OCI-LY1 (cell line): ENCODE data around the gene BOK.

Source experiments
- H2AFZ ChIP-seq: fragments of 200-600 bp; sonication (generic), shearing (Covaris generic); 2 replicates; pipeline ENCODE4 v1.6.0; 2014; ENCODE audit warnings: antibody characterized with exemption, mild to moderate bottlenecking, low read length
- H3F3A ChIP-seq: fragments of 200-600 bp; sonication (generic), shearing (Covaris generic); 2 replicates; pipeline ENCODE4 v1.6.0; 2014; ENCODE audit warnings: mild to moderate bottlenecking, antibody characterized with exemption, low read length, moderate library complexity; ENCODE audit not compliant: insufficient read depth
- H3K27ac ChIP-seq: fragments of 200-600 bp; sonication (generic); 2 replicates; pipeline ENCODE4 v1.5.1; 2014; ENCODE audit warnings: low read length, mixed run types, mild to moderate bottlenecking, low read depth; ENCODE audit not compliant: poor library complexity, severe bottlenecking
- H3K27me3 ChIP-seq: fragments of 200-600 bp; sonication (generic); 2 replicates; pipeline ENCODE4 v1.6.0; 2014; ENCODE audit warnings: antibody characterized with exemption, mild to moderate bottlenecking, low read length, moderate library complexity; ENCODE audit not compliant: insufficient read depth
- H3K36me3 ChIP-seq: fragments of 200-600 bp; sonication (generic); 2 replicates; pipeline ENCODE4 v1.6.1; 2014; ENCODE audit warnings: mild to moderate bottlenecking, antibody characterized with exemption, low read length, moderate library complexity, mixed read lengths; ENCODE audit not compliant: insufficient read depth
- H3K4me1 ChIP-seq: fragments of 200-600 bp; sonication (generic); 2 replicates; pipeline ENCODE4 v1.5.1; 2014; ENCODE audit warnings: mild to moderate bottlenecking, low read length, moderate library complexity; ENCODE audit not compliant: insufficient read depth, severe bottlenecking
- H3K4me2 ChIP-seq: fragments of 200-600 bp; sonication (generic), shearing (Covaris generic); 2 replicates; pipeline ENCODE4 v1.6.1; 2014; ENCODE audit warnings: low read length
- H3K4me3 ChIP-seq: fragments of 200-600 bp; sonication (generic); 2 replicates; pipeline ENCODE4 v1.5.1; 2014; ENCODE audit warnings: low read length, low read depth, mild to moderate bottlenecking, mixed read lengths; ENCODE audit not compliant: poor library complexity, severe bottlenecking
- H3K79me2 ChIP-seq: fragments of 200-600 bp; shearing (Covaris generic); 2 replicates; pipeline ENCODE4 v1.6.1; 2016; ENCODE audit warnings: mixed run types, low read length, mixed read lengths; ENCODE audit not compliant: insufficient read depth
- H3K9ac ChIP-seq: fragments of 200-600 bp; sonication (generic), shearing (Covaris generic); 2 replicates; pipeline ENCODE4 v1.6.1; 2014; ENCODE audit warnings: mild to moderate bottlenecking, low read length, mixed read lengths
- H3K9me2 ChIP-seq: fragments of 200-600 bp; sonication (generic), shearing (Covaris generic); 2 replicates; pipeline ENCODE4 v1.6.1; 2014; ENCODE audit warnings: low read depth, mild to moderate bottlenecking, low read length, mixed read lengths
- H3K9me3 ChIP-seq: fragments of 200-600 bp; shearing (Covaris generic); 2 replicates; pipeline ENCODE4 v1.6.1; 2014; ENCODE audit warnings: low read length, mixed read lengths
- H4K20me1 ChIP-seq: fragments of 200-600 bp; sonication (generic), shearing (Covaris generic); 2 replicates; pipeline ENCODE4 v1.6.0; 2016; ENCODE audit warnings: mild to moderate bottlenecking, low read length; ENCODE audit not compliant: insufficient read depth
- CTCF ChIP-seq: fragments of 200-600 bp; sonication (generic), shearing (Covaris generic); IDR thresholded peaks from 2 replicates; pipeline ENCODE4 v1.5.1; 2017; ENCODE audit warnings: mild to moderate bottlenecking, antibody characterized with exemption, low read length, moderate library complexity, mixed read lengths
- EZH2 ChIP-seq: fragments of 200-600 bp; sonication (generic), shearing (Covaris generic); IDR thresholded peaks from 2 replicates; pipeline ENCODE4 v1.8.0; 2017; ENCODE audit warnings: borderline replicate concordance, mixed run types, mild to moderate bottlenecking, antibody characterized with exemption, low read length, moderate library complexity, mixed read lengths

BOK gene

GRCh38 chr2:241573741-241574140 lies 15.2 kb downstream of the BOK start:
- Histone ChIP-seq H3K4me2 (no peak overlapping the region), H3K9ac (no peak overlapping the region), H2AFZ (no peak overlapping the region), H3K9me3 (no peaks in the 10 kb centered on the region), H3K27me3 (no peaks in the 10 kb centered on the region), H3K79me2 (no peaks in the 10 kb centered on the region), H3K36me3 (no peaks in the 10 kb centered on the region; the same call in 1 of the 2 replicates), H4K20me1 (no peaks in the 10 kb centered on the region), H3F3A (no peaks in the 10 kb centered on the region), H3K4me3 (no peak overlapping the region), H3K27ac (no peak overlapping the region), H3K9me2 (no peaks in the 10 kb centered on the region), H3K4me1 (no peaks in the 10 kb centered on the region)
- TF ChIP-seq EZH2 (no peak), CTCF (no peak)

GRCh38 chr2:241574911-241575623 lies 16.5 kb downstream of the BOK start:
- H3K79me2 ChIP-seq, result no peaks in the 10 kb centered on the region
- H3K36me3 ChIP-seq, result no peaks in the 10 kb centered on the region; the same call in 1 of the 2 replicates
- H3K27me3 ChIP-seq, result no peaks in the 10 kb centered on the region
- H3K9ac ChIP-seq, result no peak overlapping the region
- no peaks in the 10 kb centered on the region for H3K4me1 ChIP-seq
- no peaks in the 10 kb centered on the region for H3K9me2 ChIP-seq
- no peak overlapping the region for H3K4me2 ChIP-seq
- no peak for TF ChIP-seq CTCF
- no peak for TF ChIP-seq EZH2
- no peaks in the 10 kb centered on the region for H4K20me1 ChIP-seq
- H3K9me3 ChIP-seq, result no peaks in the 10 kb centered on the region
- no peak overlapping the region for H3K27ac ChIP-seq
- H3K4me3 ChIP-seq, result no peak overlapping the region
- H2AFZ ChIP-seq, result no peak overlapping the region
- H3F3A ChIP-seq, result no peaks in the 10 kb centered on the region

- no peak overlapping the region for H3K9ac ChIP-seq
- H3K27me3 ChIP-seq, result no peaks in the 10 kb centered on the region
- TF ChIP-seq EZH2 (no peak), CTCF (no peak)
- no peaks in the 10 kb centered on the region for H3K9me2 ChIP-seq
- H3K4me2 ChIP-seq, result no peak overlapping the region
- no peaks in the 10 kb centered on the region for H3K9me3 ChIP-seq
- no peak overlapping the region for H3K4me3 ChIP-seq
- no peaks in the 10 kb centered on the region for H3K4me1 ChIP-seq
- no peaks in the 10 kb centered on the region for H4K20me1 ChIP-seq
- H2AFZ ChIP-seq, result no peak overlapping the region
- no peaks in the 10 kb centered on the region for H3F3A ChIP-seq
- H3K27ac ChIP-seq, result no peak overlapping the region
- no peaks in the 10 kb centered on the region; the same call in 1 of the 2 replicates for H3K36me3 ChIP-seq
- no peaks in the 10 kb centered on the region for H3K79me2 ChIP-seq
These were observed 17.2 kb downstream of the BOK start for GRCh38 chr2:241575624-241576292.
